ENCODE measurements around the gene MYH9. TPM values are rescaled to one million over a fixed set of nuclear protein-coding genes. Genes with fewer than 3 reads are reported as not detected.

The MYH9 gene
- total and polyA plus RNA-seq, 5 experiments from 2014 or later, result 51.2 to 718 (median 389) TPM

DNA sequence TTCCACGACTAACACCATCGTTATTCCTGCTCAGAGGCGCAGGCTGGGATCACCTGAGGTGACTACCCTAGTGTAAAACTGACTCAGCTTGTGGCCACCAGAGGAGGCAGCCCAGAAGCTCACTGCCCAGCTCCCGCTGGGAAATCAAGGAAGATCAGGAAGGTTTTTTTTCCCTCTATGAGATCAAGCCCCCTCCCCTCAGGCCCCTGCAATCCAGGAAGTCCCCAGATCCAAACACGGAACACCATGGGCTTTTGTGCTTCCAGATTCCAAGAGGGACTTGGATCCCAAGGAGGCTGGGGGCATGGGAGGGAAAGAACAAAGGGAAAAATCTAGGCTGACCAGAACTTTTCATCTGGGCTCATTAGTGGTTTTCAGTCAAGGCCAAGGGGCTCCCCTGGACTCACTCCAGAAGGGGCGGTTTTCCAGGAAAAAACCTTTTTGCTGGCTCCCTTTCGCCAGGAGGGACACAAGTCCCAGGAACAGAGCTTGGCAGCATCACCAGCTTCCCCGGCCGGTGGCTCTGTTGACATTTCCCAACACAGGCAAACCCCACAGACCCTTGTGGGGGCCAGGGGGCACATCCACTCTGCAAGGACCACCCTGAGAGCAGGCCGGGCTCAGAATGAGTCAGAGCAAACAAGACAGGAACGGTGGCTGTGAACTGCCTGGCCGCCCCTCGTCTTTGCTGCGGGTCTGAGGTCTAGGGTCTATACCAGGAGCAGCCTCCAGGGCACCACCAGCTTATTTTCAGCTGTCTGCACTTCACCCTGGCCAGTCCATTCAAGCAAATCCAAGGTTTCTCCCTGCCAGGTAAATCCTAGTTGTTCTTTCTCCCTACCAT lies 36.8 kb downstream of the MYH9 start:
- Mint-ChIP-seq H3K27me3 (no peaks in the 10 kb centered on the region), H3K27ac (peak overlapping the region; percentile 90 to 99 (median 94)), H3K9me3 (no peaks in the 10 kb centered on the region), H3K4me3 (peak overlapping the region; percentile 52 to 91 (median 78)), H3K36me3 (peaks cover 0 to 46% (median 5%) of the 10 kb centered on the region in 3 donors), H3K4me1 (peaks cover 43 to 93% (median 92%) of the 10 kb centered on the region in 4 donors)
- DNase-seq, result no peak
- POLR2A ChIA-PET, result interaction anchor here (50.0 to 51.6 kb wide), 2 partner anchors 5 to 17 kb away, joined by 2215 read pairs; partner anchors contain the start of gene MYH9
- ATAC-seq, result peak in 1 of 2 donors; percentile 30

DNA sequence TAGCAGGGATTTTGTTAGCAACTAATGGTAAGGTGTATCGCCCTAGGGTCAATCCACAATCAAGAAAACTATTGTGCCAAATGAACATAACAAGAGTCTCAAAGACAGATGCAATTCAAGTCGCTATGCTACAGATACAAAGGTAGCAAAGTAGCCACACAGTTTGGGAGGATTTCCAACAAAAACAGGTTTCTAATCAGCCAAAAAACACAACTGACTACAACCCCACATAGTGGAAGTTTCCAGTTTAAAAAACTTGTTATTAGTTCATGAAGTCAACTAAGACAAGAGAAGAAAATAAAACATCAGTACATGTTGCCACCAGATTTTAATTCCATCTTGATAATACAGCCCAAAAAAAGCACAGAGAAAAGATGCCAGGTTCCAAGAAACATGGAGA lies 38.0 kb downstream of the MYH9 start:
- DNase-seq, result no peak
- H3K27ac Mint-ChIP-seq, result peak overlapping the region; percentile 74 to 99 (median 93)
- H3K9me3 Mint-ChIP-seq, result no peaks in the 10 kb centered on the region
- peak overlapping the region in 9 of 10 donors; percentile 0 to 84 (median 73) for H3K4me3 Mint-ChIP-seq
- no peak for ATAC-seq
- no peaks in the 10 kb centered on the region for H3K27me3 Mint-ChIP-seq
- H3K36me3 Mint-ChIP-seq, result peaks cover under 1 to 49% (median 5%) of the 10 kb centered on the region in 3 donors
- POLR2A ChIA-PET, result interaction anchor here (2.5 to 51.6 kb wide), 3 partner anchors 6 to 21 kb away, joined by 12 to 2215 read pairs (median 2215); partner anchors contain the start of gene MYH9
- H3K4me1 Mint-ChIP-seq, result peaks cover 34 to 93% (median 87%) of the 10 kb centered on the region in 4 donors

DNA sequence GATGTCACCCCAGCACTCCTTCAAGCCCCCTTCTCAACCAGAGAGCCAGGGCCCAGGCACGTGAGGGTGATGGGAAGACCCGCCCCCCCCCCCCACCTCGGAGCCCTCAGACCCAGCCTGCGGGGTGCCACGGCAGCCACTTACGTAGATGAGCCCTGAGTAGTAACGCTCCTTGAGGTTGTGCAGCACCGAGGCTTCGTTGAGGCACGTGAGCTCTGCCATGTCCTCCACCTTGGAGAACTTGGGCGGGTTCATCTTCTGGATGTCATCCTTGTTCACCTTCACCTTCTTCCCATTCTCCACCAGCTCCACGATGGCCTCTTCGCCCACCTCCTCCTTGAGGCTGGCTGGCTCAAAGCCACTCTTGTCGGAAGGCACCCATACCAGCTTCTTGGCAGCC lies 39.0 kb downstream of the MYH9 start:
- POLR2A ChIA-PET, result interaction anchor here (1.0 to 51.6 kb wide), 5 partner anchors 7 to 103 kb away, joined by 3 to 2215 read pairs (median 12); partner anchors contain the start of gene MYH9
- H3K27ac Mint-ChIP-seq, result peak overlapping the region; percentile 74 to 99 (median 93)
- peaks cover 40 to 93% (median 87%) of the 10 kb centered on the region in 4 donors for H3K4me1 Mint-ChIP-seq
- DNase-seq, result peak in 4 of 10 donors; percentile 40 to 59 (median 56)
- no peaks in the 10 kb centered on the region for H3K9me3 Mint-ChIP-seq
- peak overlapping the region; percentile 34 to 84 (median 73) for H3K4me3 Mint-ChIP-seq
- no peaks in the 10 kb centered on the region for H3K27me3 Mint-ChIP-seq
- ATAC-seq, result peak; percentile 51 to 73
- peaks cover 4 to 52% (median 5%) of the 10 kb centered on the region in 3 donors for H3K36me3 Mint-ChIP-seq

DNA sequence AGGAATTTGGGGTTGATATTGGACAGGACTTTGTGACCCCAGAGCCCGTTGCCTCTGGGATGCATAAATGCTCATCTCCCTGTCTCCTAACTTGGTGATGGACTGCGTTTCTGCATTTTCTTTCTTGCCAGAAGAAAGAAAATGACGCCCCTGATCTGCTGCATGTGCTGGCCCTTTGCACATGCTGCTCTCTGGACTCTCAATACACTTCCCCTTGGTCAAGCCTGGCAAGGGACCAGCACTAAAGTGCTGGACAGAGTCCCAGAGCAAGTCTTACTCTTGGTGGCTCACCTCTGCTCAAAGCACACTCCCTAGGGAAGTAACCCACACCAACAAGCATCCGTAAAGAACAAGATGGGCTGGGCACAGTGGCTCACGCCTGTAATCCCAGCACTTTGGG lies 40.7 kb downstream of the MYH9 start:
- Mint-ChIP-seq H3K4me3 (peak overlapping the region in 4 of 10 donors; percentile 15 to 47 (median 45)), H3K9me3 (no peaks in the 10 kb centered on the region), H3K4me1 (peaks cover 41 to 92% (median 85%) of the 10 kb centered on the region in 4 donors), H3K27me3 (no peaks in the 10 kb centered on the region), H3K27ac (peak overlapping the region; percentile 53 to 98 (median 84)), H3K36me3 (peaks cover 4 to 60% (median 6%) of the 10 kb centered on the region in 3 donors)
- DNase-seq (no peak), ATAC-seq (no peak)
- POLR2A ChIA-PET, result interaction anchor here (0.7 to 51.6 kb wide), 3 partner anchors 8 to 45 kb away, joined by 3 to 2215 read pairs (median 2215); partner anchors contain the start of gene MYH9

DNA sequence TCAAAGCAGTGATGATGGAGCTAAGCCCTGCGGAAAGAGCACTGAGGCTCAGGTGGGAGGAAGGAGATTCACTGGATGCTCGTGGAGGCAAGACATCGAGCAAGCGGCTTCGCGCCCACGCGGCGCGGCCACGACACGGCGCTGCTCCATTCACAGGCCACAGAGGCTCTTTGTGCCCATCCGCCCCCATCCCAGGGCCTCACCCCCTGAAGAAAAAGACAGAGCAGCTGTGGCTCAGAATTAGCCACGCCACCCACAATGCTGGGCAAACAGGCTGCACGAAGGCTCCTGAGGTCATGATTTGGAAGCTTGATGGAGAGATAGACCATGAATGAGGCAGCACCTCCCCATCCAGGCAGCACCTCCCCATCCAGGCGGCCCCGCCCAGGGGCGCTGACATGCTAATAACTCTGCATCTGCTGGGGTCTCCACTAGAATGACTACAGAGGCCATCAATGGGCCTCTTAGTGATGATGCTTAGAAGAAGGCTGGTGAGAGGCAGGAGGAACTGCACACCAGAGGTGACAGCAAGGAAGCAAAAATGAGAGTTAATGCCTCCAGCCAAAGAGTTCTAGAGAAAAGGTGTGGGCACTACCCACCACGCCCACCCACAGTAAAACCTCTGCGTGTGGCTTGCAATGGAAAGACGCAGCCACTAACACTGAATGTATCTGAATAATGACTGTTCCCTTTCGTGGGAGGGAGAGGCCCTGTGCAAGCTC lies 43.5 kb downstream of the MYH9 start:
- POLR2A ChIA-PET, result interaction anchor here (1.3 to 51.6 kb wide), 3 partner anchors 11 to 44 kb away, joined by 6 to 2215 read pairs (median 2215); partner anchors contain the start of gene MYH9
- peaks cover 42 to 91% (median 82%) of the 10 kb centered on the region in 4 donors for H3K4me1 Mint-ChIP-seq
- H3K27ac Mint-ChIP-seq, result peak overlapping the region; percentile 87 to 98 (median 94)
- peaks cover 8 to 86% (median 17%) of the 10 kb centered on the region in 3 donors for H3K36me3 Mint-ChIP-seq
- H3K4me3 Mint-ChIP-seq, result peak overlapping the region; percentile 31 to 85 (median 70)
- H3K9me3 Mint-ChIP-seq, result no peaks in the 10 kb centered on the region
- no peaks in the 10 kb centered on the region for H3K27me3 Mint-ChIP-seq
- DNase-seq (peak in 1 of 10 donors; percentile 37), ATAC-seq (peak; percentile 24 to 39)

DNA sequence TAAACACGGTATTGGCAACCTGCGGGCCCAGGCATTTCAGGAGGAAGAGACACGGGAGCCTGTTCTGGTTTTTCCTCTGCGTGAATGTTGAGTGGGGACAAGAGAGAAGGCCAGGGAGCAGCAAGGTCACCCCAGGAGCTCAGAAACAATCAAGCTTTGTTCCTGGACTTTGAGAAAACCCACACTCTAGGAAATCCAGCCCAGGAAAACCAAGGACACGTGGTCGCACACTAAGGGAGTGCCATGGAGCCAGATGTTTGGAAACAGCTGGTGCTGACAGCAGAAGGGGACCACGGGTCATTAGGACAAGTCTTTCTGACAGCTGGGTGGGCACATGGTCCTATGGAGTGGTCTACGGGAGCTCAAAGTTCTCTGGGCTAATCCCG lies 44.1 kb downstream of the MYH9 start:
- H3K27ac Mint-ChIP-seq, result peak overlapping the region; percentile 87 to 98 (median 94)
- no peak for ATAC-seq
- no peak for DNase-seq
- H3K4me1 Mint-ChIP-seq, result peaks cover 41 to 91% (median 82%) of the 10 kb centered on the region in 4 donors
- POLR2A ChIA-PET, result interaction anchor here (0.7 to 51.6 kb wide), 4 partner anchors 12 to 43 kb away, joined by 4 to 2215 read pairs (median 1110); partner anchors contain the start of gene MYH9
- no peaks in the 10 kb centered on the region for H3K9me3 Mint-ChIP-seq
- H3K36me3 Mint-ChIP-seq, result peaks cover 11 to 86% (median 18%) of the 10 kb centered on the region in 3 donors
- H3K27me3 Mint-ChIP-seq, result no peaks in the 10 kb centered on the region
- peak overlapping the region in 8 of 10 donors; percentile 34 to 85 (median 74) for H3K4me3 Mint-ChIP-seq

DNA sequence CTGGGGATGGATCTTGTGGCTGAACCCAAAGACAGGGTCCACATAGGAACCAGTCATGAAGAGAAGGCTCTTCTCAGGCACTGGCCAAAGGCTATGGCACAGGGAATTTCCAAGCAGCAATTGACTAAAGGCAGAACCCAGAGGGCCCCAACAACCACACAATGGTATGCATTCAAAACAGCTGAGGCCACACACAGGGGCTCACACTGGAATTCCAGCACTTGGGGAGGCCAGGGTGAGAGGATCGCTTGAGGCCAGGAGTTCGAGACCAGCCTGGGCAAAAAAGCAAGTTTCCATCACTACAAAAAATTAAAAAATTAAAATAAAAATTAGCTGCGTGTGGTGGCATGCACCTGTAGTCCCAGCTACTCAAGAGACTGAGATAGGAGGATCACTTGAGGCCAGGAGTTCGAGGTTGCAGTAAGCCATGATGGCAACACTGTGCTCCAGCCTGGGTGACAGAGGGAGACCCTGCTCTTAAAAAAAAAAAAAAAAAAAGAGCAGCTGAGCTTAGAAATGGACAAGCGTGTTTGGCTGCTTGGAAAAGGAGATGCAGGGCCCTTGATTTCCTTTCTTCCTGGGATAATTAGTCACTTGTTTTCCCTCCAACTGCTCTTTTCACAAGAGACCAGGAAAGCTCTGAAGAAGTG lies 44.6 kb downstream of the MYH9 start:
- DNase-seq, result no peak
- peaks cover 41 to 91% (median 84%) of the 10 kb centered on the region in 4 donors for H3K4me1 Mint-ChIP-seq
- no peak for ATAC-seq
- POLR2A ChIA-PET, result interaction anchor here (0.7 to 51.6 kb wide), 4 partner anchors 12 to 43 kb away, joined by 4 to 2215 read pairs (median 1110); partner anchors contain the start of gene MYH9
- H3K27me3 Mint-ChIP-seq, result no peaks in the 10 kb centered on the region
- H3K9me3 Mint-ChIP-seq, result no peaks in the 10 kb centered on the region
- peaks cover 11 to 91% (median 18%) of the 10 kb centered on the region in 3 donors for H3K36me3 Mint-ChIP-seq
- H3K27ac Mint-ChIP-seq, result peak overlapping the region; percentile 87 to 99 (median 96)
- peak overlapping the region in 7 of 10 donors; percentile 34 to 85 (median 74) for H3K4me3 Mint-ChIP-seq

DNA sequence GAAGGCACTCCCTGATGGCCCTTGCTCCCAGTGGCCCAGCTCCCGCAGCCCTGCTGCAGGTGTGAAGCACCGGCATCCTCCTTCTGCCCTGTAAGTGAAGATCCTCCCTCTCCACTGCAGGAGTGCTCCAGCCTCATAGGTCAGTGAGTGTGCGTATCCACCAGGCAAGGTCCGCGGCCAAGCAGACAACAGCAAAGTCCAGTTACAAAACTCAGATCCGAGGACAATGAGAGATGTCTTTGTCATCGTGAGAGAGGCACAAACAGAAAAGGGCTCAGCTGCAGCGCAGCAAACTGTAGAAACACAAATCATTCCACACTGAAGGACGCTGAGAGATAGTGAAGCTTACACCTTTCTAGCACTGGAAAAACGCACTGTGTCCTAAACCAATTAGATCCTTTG lies 46.1 kb downstream of the MYH9 start:
- ATAC-seq, result no peak
- Mint-ChIP-seq H3K4me3 (peak overlapping the region in 8 of 10 donors; percentile 4 to 78 (median 38)), H3K4me1 (peaks cover 43 to 96% (median 85%) of the 10 kb centered on the region in 4 donors), H3K36me3 (peaks cover 11 to 93% (median 17%) of the 10 kb centered on the region in 3 donors), H3K9me3 (no peaks in the 10 kb centered on the region), H3K27me3 (no peaks in the 10 kb centered on the region), H3K27ac (peak overlapping the region; percentile 91 to 99 (median 96))
- DNase-seq, result no peak
- POLR2A ChIA-PET, result interaction anchor here (3.5 to 51.6 kb wide), 3 partner anchors 14 to 26 kb away, joined by 21 to 2215 read pairs (median 2215); partner anchors contain the start of gene MYH9

DNA sequence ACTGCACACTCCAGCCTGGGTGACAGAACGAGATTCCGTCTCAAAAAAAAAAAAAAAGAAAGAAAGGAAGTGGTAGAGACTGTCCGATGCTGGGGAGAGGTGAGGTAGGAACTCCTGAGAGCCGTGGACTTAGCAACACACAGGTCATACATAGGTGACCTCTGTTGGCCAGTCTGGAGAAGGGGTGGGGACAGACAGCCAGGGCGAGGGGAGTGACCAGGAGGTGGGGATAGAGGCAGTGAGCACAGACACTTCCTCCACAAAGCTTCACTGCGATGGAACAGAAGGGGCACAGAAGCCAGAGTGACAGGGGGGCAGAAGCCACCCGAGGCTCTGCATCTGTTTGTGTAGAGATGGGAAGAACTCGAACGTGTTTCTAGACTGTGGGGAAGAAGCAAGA lies 47.1 kb downstream of the MYH9 start:
- peak overlapping the region in 9 of 10 donors; percentile 52 to 79 (median 66) for H3K4me3 Mint-ChIP-seq
- POLR2A ChIA-PET, result interaction anchor here (0.9 to 50.0 kb wide), 6 partner anchors 9 to 52 kb away, joined by 3 to 2215 read pairs (median 10); partner anchors contain the start of gene MYH9
- H3K9me3 Mint-ChIP-seq, result no peaks in the 10 kb centered on the region
- ATAC-seq (peak; percentile 11 to 18), DNase-seq (no peak)
- peaks cover 11 to 90% (median 21%) of the 10 kb centered on the region in 3 donors for H3K36me3 Mint-ChIP-seq
- no peaks in the 10 kb centered on the region for H3K27me3 Mint-ChIP-seq
- H3K27ac Mint-ChIP-seq, result peak overlapping the region; percentile 91 to 99 (median 96)
- peaks cover 49 to 97% (median 88%) of the 10 kb centered on the region in 4 donors for H3K4me1 Mint-ChIP-seq

DNA sequence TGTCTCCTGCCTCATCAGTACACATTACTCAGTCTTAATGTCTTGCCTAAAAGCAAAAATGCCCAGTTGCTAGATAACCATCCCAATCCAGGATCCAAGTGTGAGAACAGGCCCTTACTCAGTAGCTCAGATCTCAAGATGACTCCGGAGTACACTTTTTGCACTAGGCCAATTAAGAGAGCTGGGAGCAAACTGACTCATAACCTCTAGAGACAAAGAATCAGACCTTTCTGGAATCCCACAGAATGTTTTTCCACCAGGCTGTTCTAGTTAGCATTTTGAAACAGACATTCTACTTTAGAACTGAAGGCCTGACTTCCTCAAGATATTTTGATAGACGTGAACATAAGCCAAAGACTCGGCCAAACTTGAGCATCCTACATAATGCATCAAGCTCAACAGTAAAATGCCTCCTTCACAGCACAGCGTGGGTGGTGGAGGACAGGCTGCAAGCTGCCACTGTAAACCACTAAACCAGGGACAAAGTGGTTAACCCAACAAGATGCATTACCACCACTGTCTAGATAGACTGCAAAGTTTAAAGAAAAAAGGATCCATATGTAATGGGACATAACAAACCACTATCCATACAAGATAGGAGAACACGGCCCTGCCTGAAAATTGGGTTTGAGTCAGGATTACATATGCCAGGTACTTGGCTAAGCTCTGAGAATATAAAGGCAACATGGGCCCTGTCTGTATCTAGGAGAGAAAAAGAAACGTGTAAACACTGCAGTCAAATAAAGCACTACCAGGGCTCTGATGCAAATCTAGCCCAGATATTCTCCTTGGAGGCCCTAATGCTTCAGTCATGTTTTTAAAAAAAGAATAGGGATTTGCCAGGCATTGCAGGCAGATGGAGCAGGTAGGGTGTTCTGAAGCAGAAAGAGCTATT lies 48.3 kb downstream of the MYH9 start:
- peak in 3 of 10 donors; percentile 26 to 42 (median 26) for DNase-seq
- no peaks in the 10 kb centered on the region for H3K27me3 Mint-ChIP-seq
- H3K4me1 Mint-ChIP-seq, result peaks cover 55 to 97% (median 91%) of the 10 kb centered on the region in 4 donors
- ATAC-seq, result peak; percentile 33 to 37
- H3K9me3 Mint-ChIP-seq, result no peaks in the 10 kb centered on the region
- peaks cover 7 to 89% (median 23%) of the 10 kb centered on the region in 3 donors for H3K36me3 Mint-ChIP-seq
- H3K4me3 Mint-ChIP-seq, result peak overlapping the region; percentile 3 to 89 (median 68)
- POLR2A ChIA-PET, result interaction anchor here (0.7 to 50.0 kb wide), 7 partner anchors 8 to 120 kb away, joined by 3 to 2215 read pairs (median 4); partner anchors contain the start of gene MYH9
- H3K27ac Mint-ChIP-seq, result peak overlapping the region; percentile 90 to 99 (median 96)
